HepG2 (cell line): ENCODE data around the gene UFSP2. TPM values are rescaled to one million over a fixed set of nuclear protein-coding genes. Genes with fewer than 3 reads are reported as not detected.

Source experiments
- HDAC6 ChIP-seq: fragments of 200-600 bp; sonication (generic); IDR thresholded peaks from 2 replicates; pipeline ENCODE4 v1.7.0; 2017; ENCODE audit warnings: mild to moderate bottlenecking, antibody characterized with exemption, low read length, low read depth
- ISL2 ChIP-seq: sonication (generic); formaldehyde crosslinking; IDR thresholded peaks from 2 replicates; pipeline ENCODE4 v1.5.0; 2020; ENCODE audit warnings: missing genetic modification reagents
- KAT7 ChIP-seq: IDR thresholded peaks from 2 replicates; pipeline ENCODE4 v1.6.1; 2018; ENCODE audit warnings: borderline replicate concordance, missing compliant biosample characterization
- NFE2L2 ChIP-seq: fragments of 150-350 bp; IDR thresholded peaks from 2 replicates; pipeline ENCODE4 v1.6.1; 2014; ENCODE audit warnings: low read length
- RAD21 ChIP-seq: fragments of 450-650 bp; formaldehyde crosslinking; IDR thresholded peaks from 2 replicates; pipeline ENCODE4 v1.5.0; 2020; ENCODE audit warnings: mild to moderate bottlenecking
- TBX2 ChIP-seq: sonication (generic); formaldehyde crosslinking; IDR thresholded peaks from 2 replicates; pipeline ENCODE4 v1.5.0; 2020; ENCODE audit warnings: missing genetic modification reagents, mild to moderate bottlenecking, borderline replicate concordance
- ZBTB1 ChIP-seq: sonication (generic); formaldehyde crosslinking; IDR thresholded peaks from 2 replicates; pipeline ENCODE4 v1.4.0; 2020; ENCODE audit warnings: missing genetic modification reagents, borderline replicate concordance
- ZBTB7A ChIP-seq: sonication (generic); formaldehyde crosslinking; IDR thresholded peaks from 2 replicates; pipeline ENCODE4 v1.8.0; 2022; ENCODE audit warnings: mild to moderate bottlenecking, missing genetic modification reagents
- ZNF230 ChIP-seq: sonication (generic); formaldehyde crosslinking; IDR thresholded peaks from 2 replicates; pipeline ENCODE4 v1.4.0; 2020; ENCODE audit warnings: mild to moderate bottlenecking, missing genetic modification reagents
- ZNF678 ChIP-seq: sonication (generic); formaldehyde crosslinking; IDR thresholded peaks from 2 replicates; pipeline ENCODE4 v1.4.0; 2020; ENCODE audit warnings: mild to moderate bottlenecking, missing genetic modification reagents
- ZNF782 ChIP-seq: sonication (generic); formaldehyde crosslinking; IDR thresholded peaks from 2 replicates; pipeline ENCODE4 v1.4.0; 2020; ENCODE audit warnings: missing genetic modification reagents, mild to moderate bottlenecking, borderline replicate concordance
- polyA plus RNA-seq, 8 experiments: library from polyadenylated mRNA; depleted of rRNA in 3 of 8; stranded (reverse) in 7 of 8; unstranded in 1 of 8; fragments of >200 nt; fragmentation: Illumina TruSeq in 4 of 8; extraction: Trizol in 4 of 8; gene quantifications; 2 replicates each; pipeline versions ENCODE4 v1.2.1 to v1.2.3, GENCODE V29; 2011 to 2016; ENCODE audit warnings: low read depth in 4 of 8, missing spikeins in 1 of 8, mixed read lengths in 1 of 8; ENCODE audit not compliant: insufficient read depth in 1 of 8
- total RNA-seq, 5 experiments: library from RNA; depleted of rRNA; stranded (reverse); fragments of >200 nt; fragmentation: Illumina TruSeq; extraction: Trizol; gene quantifications; 2 replicates each; pipeline ENCODE4 v1.2.3, GENCODE V29; 2016; ENCODE audit warnings: low read depth in 1 of 5
- TF ChIP-seq, protein P1 (sequence below): sonication (generic); formaldehyde crosslinking; IDR thresholded peaks from 2 replicates; pipeline ENCODE4 v1.8.0; 2022; ENCODE audit warnings: mild to moderate bottlenecking, missing genetic modification reagents, borderline replicate concordance
- TF ChIP-seq, protein P2 (sequence below): IDR thresholded peaks from 2 replicates; pipeline ENCODE4 v1.6.1; 2016; ENCODE audit warnings: low read depth
- TF ChIP-seq, protein P3 (sequence below): sonication (generic); formaldehyde crosslinking; conservative IDR thresholded peaks from 2 replicates; pipeline ENCODE4 v1.4.0; 2020; ENCODE audit warnings: mild to moderate bottlenecking, missing genetic modification reagents, moderate library complexity
- TF ChIP-seq, protein P4 (sequence below): sonication (generic); formaldehyde crosslinking; IDR thresholded peaks from 2 replicates; pipeline ENCODE4 v1.4.0; 2020; ENCODE audit warnings: mild to moderate bottlenecking, missing genetic modification reagents

UFSP2 gene
- total and polyA plus RNA-seq, 2 of the 13 experiments (the other 11 are each of a cell fraction or from before 2014, with no cell fraction given), result 24.1 to 32.3 TPM

DNA sequence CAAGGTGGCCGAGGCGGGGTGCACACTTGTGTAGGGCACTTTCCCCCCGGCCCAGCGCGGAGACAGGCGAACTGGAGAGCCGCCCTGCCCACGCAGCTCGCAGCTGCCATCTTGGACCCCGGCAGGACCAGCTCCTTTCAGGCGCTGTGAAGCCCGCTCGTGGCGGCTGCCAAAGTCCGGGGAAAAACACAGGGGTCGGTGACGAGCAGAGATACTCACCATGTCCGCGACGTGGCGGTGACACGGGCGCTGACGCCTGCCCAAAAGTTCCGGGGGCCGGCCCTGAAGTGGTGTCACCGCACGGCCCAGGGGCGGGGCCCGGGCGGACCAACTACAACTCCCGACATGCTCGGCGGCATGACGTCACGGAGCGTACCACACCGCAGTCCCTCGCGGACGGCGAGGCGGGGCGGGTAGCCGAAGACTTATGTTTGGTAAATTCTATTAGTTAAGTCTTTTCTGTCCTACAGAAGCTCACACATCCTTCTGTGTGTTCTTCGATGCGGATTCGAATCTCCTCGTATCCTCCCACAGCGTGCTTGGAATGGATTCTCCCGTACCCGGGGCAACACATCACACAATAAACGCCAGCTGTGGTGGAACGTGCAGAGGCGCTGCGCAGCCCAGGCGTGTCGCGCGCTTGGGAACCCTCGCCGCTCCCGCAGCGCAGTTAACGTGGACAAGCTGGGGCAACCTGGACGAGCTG, at the start of gene UFSP2 (continued):
- peak; percentile 75; the same call in 1 of the 2 replicates for TF ChIP-seq ZNF782 (CRISPR knock-in tag)
- no peak for TF ChIP-seq HDAC6
- TF ChIP-seq, protein P1, sequence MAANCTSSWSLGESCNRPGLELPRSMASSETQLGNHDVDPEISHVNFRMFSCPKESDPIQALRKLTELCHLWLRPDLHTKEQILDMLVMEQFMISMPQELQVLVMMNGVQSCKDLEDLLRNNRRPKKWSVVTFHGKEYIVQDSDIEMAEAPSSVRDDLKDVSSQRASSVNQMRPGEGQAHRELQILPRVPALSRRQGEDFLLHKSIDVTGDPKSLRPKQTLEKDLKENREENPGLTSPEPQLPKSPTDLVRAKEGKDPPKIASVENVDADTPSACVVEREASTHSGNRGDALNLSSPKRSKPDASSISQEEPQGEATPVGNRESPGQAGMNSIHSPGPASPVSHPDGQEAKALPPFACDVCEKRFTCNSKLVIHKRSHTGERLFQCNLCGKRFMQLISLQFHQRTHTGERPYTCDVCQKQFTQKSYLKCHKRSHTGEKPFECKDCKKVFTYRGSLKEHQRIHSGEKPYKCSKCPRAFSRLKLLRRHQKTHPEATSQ, result peak; percentile 4; the same call in 1 of the 2 replicates
- peak; percentile 81 for TF ChIP-seq ISL2 (CRISPR knock-in tag)
- TF ChIP-seq ZNF678, result peak; percentile 76; the same call in 1 of the 2 replicates
- no peak; the same call in 1 of the 2 replicates for TF ChIP-seq KAT7 (CRISPR knock-in tag)
- TF ChIP-seq RAD21 (CRISPR knock-in tag), result peak; percentile 49; the same call in 1 of the 2 replicates
- TF ChIP-seq, protein P2, sequence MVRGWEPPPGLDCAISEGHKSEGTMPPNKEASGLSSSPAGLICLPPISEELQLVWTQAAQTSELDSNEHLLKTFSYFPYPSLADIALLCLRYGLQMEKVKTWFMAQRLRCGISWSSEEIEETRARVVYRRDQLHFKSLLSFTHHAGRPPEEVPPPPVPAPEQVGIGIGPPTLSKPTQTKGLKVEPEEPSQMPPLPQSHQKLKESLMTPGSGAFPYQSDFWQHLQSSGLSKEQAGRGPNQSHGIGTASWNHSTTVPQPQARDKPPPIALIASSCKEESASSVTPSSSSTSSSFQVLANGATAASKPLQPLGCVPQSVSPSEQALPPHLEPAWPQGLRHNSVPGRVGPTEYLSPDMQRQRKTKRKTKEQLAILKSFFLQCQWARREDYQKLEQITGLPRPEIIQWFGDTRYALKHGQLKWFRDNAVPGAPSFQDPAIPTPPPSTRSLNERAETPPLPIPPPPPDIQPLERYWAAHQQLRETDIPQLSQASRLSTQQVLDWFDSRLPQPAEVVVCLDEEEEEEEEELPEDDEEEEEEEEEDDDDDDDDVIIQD (CRISPR knock-in tag), result no peak
- TF ChIP-seq ZBTB1 (CRISPR knock-in tag), result no peak
- TF ChIP-seq, protein P3, sequence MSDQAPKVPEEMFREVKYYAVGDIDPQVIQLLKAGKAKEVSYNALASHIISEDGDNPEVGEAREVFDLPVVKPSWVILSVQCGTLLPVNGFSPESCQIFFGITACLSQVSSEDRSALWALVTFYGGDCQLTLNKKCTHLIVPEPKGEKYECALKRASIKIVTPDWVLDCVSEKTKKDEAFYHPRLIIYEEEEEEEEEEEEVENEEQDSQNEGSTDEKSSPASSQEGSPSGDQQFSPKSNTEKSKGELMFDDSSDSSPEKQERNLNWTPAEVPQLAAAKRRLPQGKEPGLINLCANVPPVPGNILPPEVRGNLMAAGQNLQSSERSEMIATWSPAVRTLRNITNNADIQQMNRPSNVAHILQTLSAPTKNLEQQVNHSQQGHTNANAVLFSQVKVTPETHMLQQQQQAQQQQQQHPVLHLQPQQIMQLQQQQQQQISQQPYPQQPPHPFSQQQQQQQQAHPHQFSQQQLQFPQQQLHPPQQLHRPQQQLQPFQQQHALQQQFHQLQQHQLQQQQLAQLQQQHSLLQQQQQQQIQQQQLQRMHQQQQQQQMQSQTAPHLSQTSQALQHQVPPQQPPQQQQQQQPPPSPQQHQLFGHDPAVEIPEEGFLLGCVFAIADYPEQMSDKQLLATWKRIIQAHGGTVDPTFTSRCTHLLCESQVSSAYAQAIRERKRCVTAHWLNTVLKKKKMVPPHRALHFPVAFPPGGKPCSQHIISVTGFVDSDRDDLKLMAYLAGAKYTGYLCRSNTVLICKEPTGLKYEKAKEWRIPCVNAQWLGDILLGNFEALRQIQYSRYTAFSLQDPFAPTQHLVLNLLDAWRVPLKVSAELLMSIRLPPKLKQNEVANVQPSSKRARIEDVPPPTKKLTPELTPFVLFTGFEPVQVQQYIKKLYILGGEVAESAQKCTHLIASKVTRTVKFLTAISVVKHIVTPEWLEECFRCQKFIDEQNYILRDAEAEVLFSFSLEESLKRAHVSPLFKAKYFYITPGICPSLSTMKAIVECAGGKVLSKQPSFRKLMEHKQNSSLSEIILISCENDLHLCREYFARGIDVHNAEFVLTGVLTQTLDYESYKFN (CRISPR knock-in tag), result peak; percentile 54
- peak; percentile 83 for TF ChIP-seq TBX2 (CRISPR knock-in tag)
- TF ChIP-seq ZBTB7A (CRISPR knock-in tag), result no peak
- no peak for TF ChIP-seq NFE2L2
- peak; percentile 70; the same call in 1 of the 2 replicates for TF ChIP-seq ZNF230
- TF ChIP-seq, protein P4, sequence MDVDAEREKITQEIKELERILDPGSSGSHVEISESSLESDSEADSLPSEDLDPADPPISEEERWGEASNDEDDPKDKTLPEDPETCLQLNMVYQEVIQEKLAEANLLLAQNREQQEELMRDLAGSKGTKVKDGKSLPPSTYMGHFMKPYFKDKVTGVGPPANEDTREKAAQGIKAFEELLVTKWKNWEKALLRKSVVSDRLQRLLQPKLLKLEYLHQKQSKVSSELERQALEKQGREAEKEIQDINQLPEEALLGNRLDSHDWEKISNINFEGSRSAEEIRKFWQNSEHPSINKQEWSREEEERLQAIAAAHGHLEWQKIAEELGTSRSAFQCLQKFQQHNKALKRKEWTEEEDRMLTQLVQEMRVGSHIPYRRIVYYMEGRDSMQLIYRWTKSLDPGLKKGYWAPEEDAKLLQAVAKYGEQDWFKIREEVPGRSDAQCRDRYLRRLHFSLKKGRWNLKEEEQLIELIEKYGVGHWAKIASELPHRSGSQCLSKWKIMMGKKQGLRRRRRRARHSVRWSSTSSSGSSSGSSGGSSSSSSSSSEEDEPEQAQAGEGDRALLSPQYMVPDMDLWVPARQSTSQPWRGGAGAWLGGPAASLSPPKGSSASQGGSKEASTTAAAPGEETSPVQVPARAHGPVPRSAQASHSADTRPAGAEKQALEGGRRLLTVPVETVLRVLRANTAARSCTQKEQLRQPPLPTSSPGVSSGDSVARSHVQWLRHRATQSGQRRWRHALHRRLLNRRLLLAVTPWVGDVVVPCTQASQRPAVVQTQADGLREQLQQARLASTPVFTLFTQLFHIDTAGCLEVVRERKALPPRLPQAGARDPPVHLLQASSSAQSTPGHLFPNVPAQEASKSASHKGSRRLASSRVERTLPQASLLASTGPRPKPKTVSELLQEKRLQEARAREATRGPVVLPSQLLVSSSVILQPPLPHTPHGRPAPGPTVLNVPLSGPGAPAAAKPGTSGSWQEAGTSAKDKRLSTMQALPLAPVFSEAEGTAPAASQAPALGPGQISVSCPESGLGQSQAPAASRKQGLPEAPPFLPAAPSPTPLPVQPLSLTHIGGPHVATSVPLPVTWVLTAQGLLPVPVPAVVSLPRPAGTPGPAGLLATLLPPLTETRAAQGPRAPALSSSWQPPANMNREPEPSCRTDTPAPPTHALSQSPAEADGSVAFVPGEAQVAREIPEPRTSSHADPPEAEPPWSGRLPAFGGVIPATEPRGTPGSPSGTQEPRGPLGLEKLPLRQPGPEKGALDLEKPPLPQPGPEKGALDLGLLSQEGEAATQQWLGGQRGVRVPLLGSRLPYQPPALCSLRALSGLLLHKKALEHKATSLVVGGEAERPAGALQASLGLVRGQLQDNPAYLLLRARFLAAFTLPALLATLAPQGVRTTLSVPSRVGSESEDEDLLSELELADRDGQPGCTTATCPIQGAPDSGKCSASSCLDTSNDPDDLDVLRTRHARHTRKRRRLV (CRISPR knock-in tag), result 0 out of 2 replicates have a peak, but pooled peaks have one; percentile 26
